Ishikawa (cell line): ENCODE results near the gene PDZK1IP1.

ENCODE experiments used
- CEBPB ChIP-seq: IDR thresholded peaks from 2 replicates; pipeline ENCODE4 v1.6.1; 2012
- CREB1 ChIP-seq: IDR thresholded peaks from 2 replicates; pipeline ENCODE4 v1.6.1; 2012; ENCODE audit warnings: low read depth
- EGR1 ChIP-seq: IDR thresholded peaks from 2 replicates; pipeline ENCODE4 v1.6.1; 2012
- EP300 ChIP-seq: IDR thresholded peaks from 2 replicates; pipeline ENCODE4 v1.6.1; 2012; ENCODE audit warnings: borderline replicate concordance
- FOXM1 ChIP-seq: IDR thresholded peaks from 2 replicates; pipeline ENCODE4 v1.6.1; 2012; ENCODE audit warnings: low read depth, borderline replicate concordance
- MAX ChIP-seq: IDR thresholded peaks from 2 replicates; pipeline ENCODE4 v1.6.1; 2012
- NFIC ChIP-seq: IDR thresholded peaks from 2 replicates; pipeline ENCODE4 v1.6.1; 2012
- RAD21 ChIP-seq: IDR thresholded peaks from 2 replicates; pipeline ENCODE4 v1.6.1; 2012; ENCODE audit warnings: low read depth
- REST ChIP-seq: IDR thresholded peaks from 2 replicates; pipeline ENCODE4 v1.6.1; 2012; ENCODE audit warnings: low read depth, mild to moderate bottlenecking
- TAF1 ChIP-seq: IDR thresholded peaks from 2 replicates; pipeline ENCODE4 v1.6.1; 2012; ENCODE audit warnings: low read depth, mild to moderate bottlenecking
- TCF12 ChIP-seq: IDR thresholded peaks from 2 replicates; pipeline ENCODE4 v1.6.1; 2012; ENCODE audit warnings: low read depth
- TEAD4 ChIP-seq: IDR thresholded peaks from 2 replicates; pipeline ENCODE4 v1.6.1; 2012
- YY1 ChIP-seq: IDR thresholded peaks from 2 replicates; pipeline ENCODE4 v1.6.1; 2012; ENCODE audit warnings: low read depth
- ZBTB7A ChIP-seq: IDR thresholded peaks from 2 replicates; pipeline ENCODE4 v1.6.1; 2012; ENCODE audit warnings: low read depth
- TF ChIP-seq, protein P1 (sequence below): IDR thresholded peaks from 2 replicates; pipeline ENCODE4 v1.6.1; 2012

The PDZK1IP1 gene

DNA sequence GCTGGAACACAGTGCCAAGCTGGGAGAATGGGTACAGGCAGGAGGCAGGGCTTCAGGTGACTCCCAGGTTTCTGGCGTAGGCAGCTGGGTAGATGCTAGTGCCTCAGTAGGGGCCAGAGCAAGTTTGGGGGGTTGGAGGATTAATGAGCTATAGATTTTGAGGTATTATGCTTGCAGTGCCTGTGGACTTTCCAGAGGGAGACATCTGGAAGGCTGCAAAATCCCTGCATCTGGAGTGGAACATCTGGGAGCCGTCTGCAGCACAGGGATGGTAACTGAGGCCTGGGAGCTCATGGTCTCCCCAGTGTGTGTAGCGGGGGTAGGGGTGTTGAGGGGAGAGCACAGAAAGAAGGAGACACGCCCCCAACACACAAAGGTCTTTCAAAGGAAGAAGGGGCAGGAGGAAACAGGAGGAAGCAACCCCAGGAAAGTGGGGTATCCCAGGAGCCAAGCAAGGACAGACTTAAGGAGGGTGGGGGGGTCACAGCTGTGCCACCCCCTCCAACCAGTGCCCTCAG, 2.2 kb upstream of the PDZK1IP1 start:
- no peak for TF ChIP-seq FOXM1
- TF ChIP-seq EGR1: no peak
- no peak for TF ChIP-seq TEAD4
- TF ChIP-seq REST: no peak
- TF ChIP-seq EP300: no peak
- TF ChIP-seq CREB1: no peak
- no peak for TF ChIP-seq NFIC
- no peak for TF ChIP-seq ZBTB7A
- TF ChIP-seq TAF1: no peak
- no peak for TF ChIP-seq TCF12

- TF ChIP-seq NFIC (no peak), EP300 (no peak), TCF12 (no peak), REST (no peak), TEAD4 (no peak)
Observed at GRCh38 chr1:47190857-47191256, 1.0 kb upstream of the PDZK1IP1 start.

- TF ChIP-seq CEBPB: no peak
- no peak for TF ChIP-seq FOXM1
- no peak for TF ChIP-seq TCF12
- TF ChIP-seq CREB1: no peak
- no peak for TF ChIP-seq RAD21
- no peak for TF ChIP-seq REST
- no peak for TF ChIP-seq EGR1
- TF ChIP-seq EP300: no peak
- no peak for TF ChIP-seq TEAD4
- no peak for TF ChIP-seq YY1
- no peak for TF ChIP-seq NFIC
- TF ChIP-seq MAX: no peak
- TF ChIP-seq, protein P1, sequence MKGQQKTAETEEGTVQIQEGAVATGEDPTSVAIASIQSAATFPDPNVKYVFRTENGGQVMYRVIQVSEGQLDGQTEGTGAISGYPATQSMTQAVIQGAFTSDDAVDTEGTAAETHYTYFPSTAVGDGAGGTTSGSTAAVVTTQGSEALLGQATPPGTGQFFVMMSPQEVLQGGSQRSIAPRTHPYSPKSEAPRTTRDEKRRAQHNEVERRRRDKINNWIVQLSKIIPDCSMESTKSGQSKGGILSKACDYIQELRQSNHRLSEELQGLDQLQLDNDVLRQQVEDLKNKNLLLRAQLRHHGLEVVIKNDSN: no peak
- no peak for TF ChIP-seq ZBTB7A
- no peak for TF ChIP-seq TAF1
Observed at GRCh38 chr1:47190509-47190855, 646 bp upstream of the PDZK1IP1 start.

- TF ChIP-seq TAF1 (no peak), YY1 (no peak), TCF12 (no peak), EP300 (no peak), CREB1 (no peak), NFIC (no peak), FOXM1 (no peak), ZBTB7A (no peak)
Observed at GRCh38 chr1:47188791-47189785, 748 bp downstream of the PDZK1IP1 start.

DNA sequence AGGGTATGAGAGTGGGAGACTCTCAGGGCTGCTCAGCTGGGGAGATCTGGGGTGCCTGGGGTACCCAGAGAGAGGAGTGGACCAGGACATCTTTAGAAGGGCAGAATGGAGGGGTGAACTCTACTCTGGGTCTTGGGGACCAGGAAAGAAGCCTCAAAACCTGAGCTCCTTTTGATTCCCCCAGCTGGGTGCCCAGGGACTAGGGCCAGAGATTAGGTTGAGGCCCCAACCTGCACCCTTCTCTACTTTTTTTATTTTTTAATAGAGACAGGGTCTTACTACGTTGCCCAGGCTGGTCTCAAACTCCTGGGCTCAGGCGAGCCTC, 1.9 kb downstream of the PDZK1IP1 start:
- TF ChIP-seq CREB1 (no peak), EP300 (no peak), MAX (no peak), TAF1 (no peak), TEAD4 (no peak), NFIC (no peak), EGR1 (no peak)
- TF ChIP-seq, protein P1: no peak
